PC-9 (cell line): ENCODE results near the gene OCSTAMP. TPM values are rescaled to one million over a fixed set of nuclear protein-coding genes. Genes with fewer than 3 reads are reported as not detected.

Experiments
- BruUV-seq: library from RNA; stranded (reverse); fragments of 400-500 nt; replicated peaks from 2 replicates; lab custom pipeline; 2021; lab: Mats Ljungman, UMichigan
- CTCF ChIA-PET: fragments of 300-600 bp; sonication (Branson Sonifier 250); formaldehyde crosslinking; loops from one replicate; lab custom pipeline; 2022; ENCODE audit warnings: antibody characterized with exemption; lab: Charles Lee
- POLR2A ChIA-PET: fragments of 300-600 bp; sonication (Branson Sonifier 250); formaldehyde crosslinking; loops from one replicate; lab custom pipeline; 2022; ENCODE audit warnings: antibody characterized with exemption; ENCODE audit not compliant: unreplicated experiment; lab: Charles Lee
- DNase-seq, 2 experiments: peaks; one replicate each; pipeline versions ENCODE4 v3.0.0 to v3.0.0-alpha.2; 2015 to 2022; ENCODE audit warnings: mixed read lengths in 1 of 2
- H2AFZ ChIP-seq: fragments of 200-600 bp; sonication (generic); 2 replicates; pipeline ENCODE4 v1.8.1; 2017; ENCODE audit warnings: antibody characterized with exemption
- H3F3A ChIP-seq: fragments of 200-600 bp; sonication (generic); 2 replicates; pipeline ENCODE4 v1.8.1; 2017; ENCODE audit warnings: antibody characterized with exemption, mild to moderate bottlenecking, low read depth; ENCODE audit not compliant: insufficient read depth
- H3K27ac ChIP-seq: fragments of 200-600 bp; sonication (generic); 2 replicates; pipeline ENCODE4 v1.6.1; 2016; ENCODE audit warnings: mixed run types
- H3K27me3 ChIP-seq: fragments of 200-600 bp; sonication (generic); 2 replicates; pipeline ENCODE4 v1.6.1; 2016; ENCODE audit warnings: low read depth, mixed run types; ENCODE audit not compliant: insufficient read depth
- H3K36me3 ChIP-seq: fragments of 200-600 bp; sonication (generic); 2 replicates; pipeline ENCODE4 v1.6.1; 2016; ENCODE audit warnings: low read depth, mixed run types
- H3K4me1 ChIP-seq: fragments of 200-600 bp; sonication (generic); replicated peaks from 2 replicates; pipeline ENCODE4 v1.6.1; 2016; ENCODE audit warnings: mixed run types; ENCODE audit not compliant: insufficient read depth
- H3K4me2 ChIP-seq: fragments of 200-600 bp; sonication (generic); 2 replicates; pipeline ENCODE4 v1.6.1; 2017; ENCODE audit warnings: mixed run types
- H3K4me3 ChIP-seq: fragments of 200-600 bp; sonication (generic); 2 replicates; pipeline ENCODE4 v1.6.1; 2016; ENCODE audit warnings: mixed run types
- H3K79me2 ChIP-seq: fragments of 200-600 bp; sonication (generic); 2 replicates; pipeline ENCODE4 v1.6.1; 2017; ENCODE audit warnings: low read depth, mixed run types
- H3K9me2 ChIP-seq: fragments of 200-600 bp; sonication (generic); 2 replicates; pipeline ENCODE4 v1.8.1; 2017; ENCODE audit warnings: mild to moderate bottlenecking; ENCODE audit not compliant: insufficient read depth
- H3K9me3 ChIP-seq: fragments of 200-600 bp; sonication (generic); 2 replicates; pipeline ENCODE4 v1.8.1; 2016; ENCODE audit warnings: low read depth; ENCODE audit not compliant: insufficient read depth
- H4K20me1 ChIP-seq: fragments of 200-600 bp; sonication (generic); 2 replicates; pipeline ENCODE4 v1.8.1; 2017; ENCODE audit not compliant: insufficient read depth
- EZH2 ChIP-seq: fragments of 200-600 bp; sonication (generic); IDR thresholded peaks from 2 replicates; pipeline ENCODE4 v1.8.0; 2017; ENCODE audit warnings: antibody characterized with exemption, low read depth
- intact Hi-C: fragments of 100-400 bp; cut with micrococcal nuclease; formaldehyde crosslinking; loops from one replicate; pipeline ENCODE4 v1.10.0; 2022; ENCODE audit not compliant: unreplicated experiment
- total RNA-seq: library from RNA; stranded (reverse); gene quantifications from 2 replicates; pipeline ENCODE4 v1.2.3, GENCODE V29; 2021
- TF ChIP-seq, protein P1 (sequence below): fragments of 200-600 bp; sonication (generic); conservative IDR thresholded peaks from 2 replicates; pipeline ENCODE4 v1.6.1; 2017; ENCODE audit warnings: mixed run types, antibody characterized with exemption, mild to moderate bottlenecking, moderate library complexity

The OCSTAMP gene
- total RNA-seq, 1 experiment from 2014 or later, result not detected

DNA sequence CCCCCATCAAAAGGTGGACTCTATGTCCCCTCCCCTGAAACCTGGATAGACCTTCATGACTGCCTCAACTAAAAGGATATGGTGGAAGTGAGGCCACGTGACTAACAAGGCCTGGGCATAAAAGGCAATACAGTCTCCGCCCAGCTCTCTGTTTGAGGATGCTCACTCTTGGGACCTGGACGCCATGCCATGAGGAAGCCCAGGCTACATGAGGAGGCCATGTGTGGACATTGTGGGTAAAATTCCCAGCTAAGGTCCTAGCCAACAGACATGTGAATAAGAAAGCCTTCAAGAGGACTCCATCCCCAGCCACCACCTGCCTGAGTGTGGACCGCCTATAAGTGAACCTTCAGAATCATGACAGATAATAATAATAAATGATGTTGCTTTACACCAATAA is 29.9 kb downstream of the OCSTAMP start:
- no peaks in the 10 kb centered on the region; the same call in 1 of the 2 replicates for H3K9me2 ChIP-seq
- H3K4me1 ChIP-seq, result no peaks in the 10 kb centered on the region
- no peaks in the 10 kb centered on the region for H3F3A ChIP-seq
- H3K4me2 ChIP-seq, result no peak overlapping the region
- ChIA-PET CTCF (no interaction called here), POLR2A (no interaction called here)
- H2AFZ ChIP-seq, result no peak overlapping the region
- H3K27ac ChIP-seq, result no peak overlapping the region
- no peaks in the 10 kb centered on the region for H3K79me2 ChIP-seq
- H3K9me3 ChIP-seq, result no peaks in the 10 kb centered on the region
- no peak overlapping the region for H3K4me3 ChIP-seq
- no TSS peak for BruUV-seq
- H3K27me3 ChIP-seq, result peaks cover 32% of the 10 kb centered on the region; the same call in 1 of the 2 replicates
- intact Hi-C loops, result no loop called here
- H3K36me3 ChIP-seq, result no peaks in the 10 kb centered on the region
- TF ChIP-seq, protein P1, sequence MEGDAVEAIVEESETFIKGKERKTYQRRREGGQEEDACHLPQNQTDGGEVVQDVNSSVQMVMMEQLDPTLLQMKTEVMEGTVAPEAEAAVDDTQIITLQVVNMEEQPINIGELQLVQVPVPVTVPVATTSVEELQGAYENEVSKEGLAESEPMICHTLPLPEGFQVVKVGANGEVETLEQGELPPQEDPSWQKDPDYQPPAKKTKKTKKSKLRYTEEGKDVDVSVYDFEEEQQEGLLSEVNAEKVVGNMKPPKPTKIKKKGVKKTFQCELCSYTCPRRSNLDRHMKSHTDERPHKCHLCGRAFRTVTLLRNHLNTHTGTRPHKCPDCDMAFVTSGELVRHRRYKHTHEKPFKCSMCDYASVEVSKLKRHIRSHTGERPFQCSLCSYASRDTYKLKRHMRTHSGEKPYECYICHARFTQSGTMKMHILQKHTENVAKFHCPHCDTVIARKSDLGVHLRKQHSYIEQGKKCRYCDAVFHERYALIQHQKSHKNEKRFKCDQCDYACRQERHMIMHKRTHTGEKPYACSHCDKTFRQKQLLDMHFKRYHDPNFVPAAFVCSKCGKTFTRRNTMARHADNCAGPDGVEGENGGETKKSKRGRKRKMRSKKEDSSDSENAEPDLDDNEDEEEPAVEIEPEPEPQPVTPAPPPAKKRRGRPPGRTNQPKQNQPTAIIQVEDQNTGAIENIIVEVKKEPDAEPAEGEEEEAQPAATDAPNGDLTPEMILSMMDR, result no peak
- TF ChIP-seq EZH2, result no peak
- no peak for DNase-seq
- no peaks in the 10 kb centered on the region for H4K20me1 ChIP-seq

DNA sequence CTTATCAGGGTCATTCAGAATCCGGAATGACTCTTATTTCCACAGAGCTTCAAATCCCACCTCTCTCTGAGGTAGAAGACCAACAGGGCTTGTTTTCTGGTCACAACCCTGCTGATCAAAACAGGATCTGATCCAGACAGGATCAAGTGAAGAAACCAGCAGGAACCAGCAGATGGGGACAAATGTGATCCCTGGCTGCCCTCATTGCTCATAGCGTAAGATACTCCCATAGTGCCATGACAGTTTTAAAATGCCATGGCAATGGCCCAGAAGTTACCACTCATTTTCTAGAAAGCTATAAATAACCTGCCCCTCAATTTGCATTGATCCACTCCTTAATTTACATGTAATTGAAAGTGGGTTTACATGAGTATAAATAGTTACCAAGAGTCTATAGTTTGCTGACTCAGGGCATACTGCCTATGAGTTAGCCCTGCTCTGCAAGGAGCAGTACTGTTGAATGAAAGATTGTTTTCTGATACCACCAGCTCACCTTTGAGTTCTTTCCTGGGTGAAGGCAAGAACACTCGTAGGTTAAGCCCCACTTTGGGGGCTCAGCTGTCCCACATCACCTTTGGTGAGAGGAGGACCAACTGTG is 30.9 kb downstream of the OCSTAMP start:
- no peak for DNase-seq
- Histone ChIP-seq H4K20me1 (no peaks in the 10 kb centered on the region), H3F3A (no peaks in the 10 kb centered on the region), H3K79me2 (no peaks in the 10 kb centered on the region), H3K4me2 (no peak overlapping the region), H3K36me3 (no peaks in the 10 kb centered on the region), H3K27me3 (peaks cover 34% of the 10 kb centered on the region; the same call in 1 of the 2 replicates), H3K4me3 (no peak overlapping the region), H2AFZ (no peak overlapping the region), H3K9me3 (peaks cover 3% of the 10 kb centered on the region; the same call in 1 of the 2 replicates), H3K27ac (no peak overlapping the region), H3K9me2 (no peaks in the 10 kb centered on the region; the same call in 1 of the 2 replicates), H3K4me1 (no peaks in the 10 kb centered on the region)
- no TSS peak for BruUV-seq
- intact Hi-C loops, result no loop called here
- POLR2A ChIA-PET, result no interaction called here
- CTCF ChIA-PET, result no interaction called here
- TF ChIP-seq EZH2, result no peak
- TF ChIP-seq, protein P1, result no peak

DNA sequence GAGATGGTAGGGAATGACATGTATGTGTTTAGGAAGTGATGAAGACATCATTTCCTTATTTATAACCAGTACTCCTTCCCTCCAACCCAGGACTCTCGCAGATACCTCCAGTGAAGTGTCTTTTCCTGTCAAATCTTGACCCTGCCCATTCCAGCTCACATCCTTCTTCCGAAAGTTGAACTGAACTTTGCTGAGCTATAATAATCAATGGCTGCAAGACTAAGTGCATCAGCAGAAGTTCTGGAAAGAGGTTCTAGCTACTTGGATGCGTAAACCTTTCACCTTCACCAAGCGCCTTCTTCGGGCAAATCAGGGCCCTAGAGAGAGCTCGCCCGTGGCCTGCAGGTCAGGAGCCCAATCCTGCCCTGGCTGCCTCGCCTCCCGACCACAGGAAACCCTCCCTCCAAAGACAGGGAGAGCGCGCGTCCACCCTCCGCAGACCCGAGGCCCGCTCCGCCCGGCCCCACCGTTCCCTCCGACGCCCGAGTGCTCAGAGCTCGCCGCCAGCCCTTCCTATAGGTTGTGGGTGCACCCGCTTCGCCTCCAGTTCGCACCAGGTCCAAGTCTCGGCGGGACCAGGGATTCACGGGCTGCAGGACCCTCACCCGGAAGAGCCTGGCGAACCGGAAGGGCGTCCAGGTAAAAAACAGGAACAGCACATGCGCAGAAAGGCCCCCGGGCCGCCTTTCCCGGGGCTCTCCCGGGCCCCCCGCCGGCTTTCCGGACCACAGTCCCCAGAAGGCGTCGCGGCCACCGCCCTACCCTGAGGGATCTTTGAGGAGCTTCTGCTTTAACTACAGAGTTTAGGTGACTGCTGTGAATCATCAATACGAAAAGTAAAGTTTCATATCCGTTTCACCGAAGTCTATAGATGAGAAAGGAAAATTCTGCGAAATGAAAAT is 37.3 kb downstream of the OCSTAMP start, which contains the start of gene ZNF334:
TSS of gene ZNF334 (minus strand) at position 617 of the 902 bp plus-strand sequence. CDS start 1,457 bp downstream, outside the sequence.
- Histone ChIP-seq H2AFZ (no peak within 1 kb of the TSS), H3K27ac (no peak within 1 kb of the TSS), H3K27me3 (peaks cover 76% of the 10 kb centered on the region), H3K4me2 (no peak within 1 kb of the TSS), H3K36me3 (no peaks in the 10 kb centered on the region), H3K4me1 (no peaks in the 10 kb centered on the region), H3K79me2 (no peaks in the 10 kb centered on the region), H4K20me1 (0 out of 2 replicates have a peak, but pooled peaks cover 2% of the 10 kb centered on the region), H3F3A (no peaks in the 10 kb centered on the region), H3K9me2 (no peaks in the 10 kb centered on the region; the same call in 1 of the 2 replicates), H3K4me3 (no peak within 1 kb of the TSS), H3K9me3 (peaks cover 3% of the 10 kb centered on the region; the same call in 1 of the 2 replicates)
- BruUV-seq, result TSS peak; percentile 64
- peak in 1 of 2 experiments; percentile 28 for DNase-seq
- ChIA-PET CTCF (no interaction called here), POLR2A (no interaction called here)
- TF ChIP-seq, protein P1, result no peak
- TF ChIP-seq EZH2, result no peak
- intact Hi-C loops, result no loop called here
